Fibroblast of skin of scalp (primary cell): ENCODE results near the gene GSDME.

Experiments
- DNase-seq: peaks from one replicate; pipeline ENCODE4 v3.0.0-alpha.2; 2013

The GSDME gene

DNA sequence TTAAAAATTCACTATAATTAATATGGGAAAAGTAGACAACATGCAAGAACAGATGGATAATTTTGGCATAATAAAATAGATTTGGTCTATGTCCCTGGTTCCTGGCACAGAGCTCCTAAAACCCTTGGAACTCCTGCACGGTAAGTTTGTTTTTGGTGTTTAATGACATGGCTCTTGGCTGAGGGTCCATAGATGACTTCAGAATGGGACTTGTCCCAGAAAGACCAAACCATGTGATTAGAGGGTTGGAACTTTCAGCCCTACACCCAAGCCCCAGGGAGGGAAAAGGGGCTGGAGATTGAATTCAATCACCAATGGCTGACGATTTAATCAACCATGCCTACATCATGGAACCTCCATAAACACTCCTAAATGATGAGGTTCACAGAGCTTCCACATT lies 12.6 kb upstream of the GSDME start:
- no peak for DNase-seq

GRCh38 chr7:24769014-24769830 lies 12.0 kb upstream of the GSDME start:
- no peak for DNase-seq

GRCh38 chr7:24767878-24768569 lies 10.8 kb upstream of the GSDME start:
- DNase-seq, result no peak

DNA sequence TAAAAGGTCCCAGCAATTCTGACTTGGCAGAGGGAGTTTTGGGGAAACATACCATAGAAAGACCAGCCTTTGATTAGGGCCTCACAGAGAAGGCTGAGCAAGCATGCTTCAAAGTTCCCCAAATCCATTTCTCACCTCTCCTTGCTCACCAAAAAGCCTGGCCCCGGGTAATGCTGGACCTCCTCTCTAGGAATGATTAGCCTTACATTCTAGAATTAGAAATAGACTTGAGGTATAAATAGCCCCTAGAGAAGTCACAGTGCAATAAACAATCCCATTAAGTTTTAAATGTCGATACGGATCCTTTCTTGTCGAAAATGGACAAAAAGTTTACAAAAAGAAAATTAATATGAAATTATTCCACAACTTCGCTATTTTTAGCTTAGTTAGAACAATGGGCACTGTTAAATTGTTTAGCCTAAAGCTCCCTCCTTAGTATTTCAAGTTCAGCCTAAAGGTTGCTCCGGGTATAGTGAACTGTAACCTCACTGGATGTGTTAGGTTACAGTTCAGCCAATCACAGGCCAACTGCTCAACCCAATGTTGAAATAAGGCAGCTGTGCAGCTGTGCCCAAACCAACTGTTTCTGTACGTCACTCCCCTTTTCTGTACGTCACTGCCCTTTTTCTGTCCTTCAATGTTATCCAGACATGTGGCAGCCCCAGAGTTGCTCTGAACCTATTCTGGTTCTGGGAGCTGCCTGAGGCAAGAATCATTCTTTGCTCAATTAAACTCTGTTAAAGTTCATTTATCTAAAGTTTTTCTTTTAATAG lies 7.9 kb upstream of the GSDME start:
- DNase-seq, result no peak

GRCh38 chr7:24764011-24764410 lies 6.7 kb upstream of the GSDME start:
- DNase-seq, result no peak

GRCh38 chr7:24763303-24763901 lies 6.1 kb upstream of the GSDME start:
- DNase-seq, result no peak

DNA sequence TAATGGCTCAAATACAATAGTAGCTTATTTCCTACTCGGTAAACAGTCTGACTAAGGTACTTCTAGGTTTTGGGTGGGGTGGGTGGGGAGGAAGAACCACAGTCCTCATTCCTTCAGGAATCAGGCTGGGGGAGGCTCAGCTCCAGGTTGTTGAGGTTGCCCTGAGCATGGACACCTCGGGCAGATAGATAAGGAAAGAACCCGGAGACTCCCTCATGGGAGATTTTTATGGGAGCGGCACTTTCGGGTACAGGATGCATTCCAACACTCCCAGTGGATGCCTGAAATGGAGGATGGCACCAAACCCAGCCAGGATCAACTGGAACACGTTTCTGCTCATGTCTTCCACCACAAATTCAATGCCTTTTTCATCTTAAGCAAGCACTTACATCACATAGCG lies 5.5 kb upstream of the GSDME start:
- no peak for DNase-seq

DNA sequence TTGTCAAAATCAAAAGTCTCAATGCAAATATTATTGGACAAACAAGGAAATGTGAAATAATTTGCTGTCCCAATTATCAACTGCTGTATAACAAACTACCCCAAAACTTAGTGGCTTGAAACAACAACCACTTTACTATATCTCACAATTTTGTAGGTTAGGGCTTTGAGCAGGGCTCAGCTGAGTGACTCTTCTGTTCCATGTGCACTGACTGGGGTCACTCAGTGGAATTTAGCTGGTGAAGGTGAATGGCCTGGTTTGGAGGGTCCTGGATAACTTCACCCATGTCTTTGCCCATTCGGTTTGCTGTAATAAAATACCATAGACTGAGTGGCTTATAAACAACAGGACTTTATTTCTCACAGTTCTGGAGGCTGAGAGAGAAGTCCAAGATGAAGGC lies 3.7 kb upstream of the GSDME start:
- no peak for DNase-seq

DNA sequence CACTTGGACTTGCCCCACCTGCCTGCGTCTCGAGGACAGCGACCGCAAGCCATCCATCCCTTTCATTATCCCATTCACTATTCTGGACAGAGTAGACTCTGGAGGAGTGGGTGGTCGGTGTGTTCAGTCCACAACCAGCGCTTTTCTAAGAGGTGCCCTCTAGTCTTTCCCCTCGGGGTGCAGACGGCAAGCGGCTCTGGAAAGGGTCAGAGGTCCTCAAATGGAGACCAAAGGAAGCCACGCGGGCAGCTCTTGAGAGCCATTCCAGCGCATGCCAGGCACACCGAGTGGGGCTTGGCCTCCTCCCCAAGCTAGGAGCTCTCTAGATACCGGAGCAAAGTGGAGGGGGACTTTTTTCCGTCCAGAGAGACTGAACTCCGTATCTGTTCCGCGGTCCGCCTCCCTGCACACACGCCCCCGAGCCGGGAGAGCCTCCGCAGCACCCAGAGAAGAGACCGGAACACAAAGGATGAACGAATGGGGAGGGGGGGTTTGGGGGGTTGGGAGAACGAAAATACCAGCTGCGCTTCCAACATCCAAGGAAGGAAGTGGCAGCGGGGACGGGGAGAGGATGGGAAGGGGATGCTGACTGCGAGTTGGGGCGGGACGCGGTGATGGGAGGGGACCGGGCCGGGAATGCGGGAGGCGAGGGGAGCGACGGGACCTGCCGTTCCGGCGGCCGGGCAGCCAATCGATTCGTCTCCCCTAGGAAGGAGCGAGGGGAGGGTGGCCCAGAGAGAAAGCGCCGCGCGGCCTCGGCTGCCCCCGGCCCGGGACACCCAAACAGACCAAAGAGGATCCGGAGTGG lies 515 bp downstream of the GSDME start:
- peak; percentile 62 for DNase-seq

DNA sequence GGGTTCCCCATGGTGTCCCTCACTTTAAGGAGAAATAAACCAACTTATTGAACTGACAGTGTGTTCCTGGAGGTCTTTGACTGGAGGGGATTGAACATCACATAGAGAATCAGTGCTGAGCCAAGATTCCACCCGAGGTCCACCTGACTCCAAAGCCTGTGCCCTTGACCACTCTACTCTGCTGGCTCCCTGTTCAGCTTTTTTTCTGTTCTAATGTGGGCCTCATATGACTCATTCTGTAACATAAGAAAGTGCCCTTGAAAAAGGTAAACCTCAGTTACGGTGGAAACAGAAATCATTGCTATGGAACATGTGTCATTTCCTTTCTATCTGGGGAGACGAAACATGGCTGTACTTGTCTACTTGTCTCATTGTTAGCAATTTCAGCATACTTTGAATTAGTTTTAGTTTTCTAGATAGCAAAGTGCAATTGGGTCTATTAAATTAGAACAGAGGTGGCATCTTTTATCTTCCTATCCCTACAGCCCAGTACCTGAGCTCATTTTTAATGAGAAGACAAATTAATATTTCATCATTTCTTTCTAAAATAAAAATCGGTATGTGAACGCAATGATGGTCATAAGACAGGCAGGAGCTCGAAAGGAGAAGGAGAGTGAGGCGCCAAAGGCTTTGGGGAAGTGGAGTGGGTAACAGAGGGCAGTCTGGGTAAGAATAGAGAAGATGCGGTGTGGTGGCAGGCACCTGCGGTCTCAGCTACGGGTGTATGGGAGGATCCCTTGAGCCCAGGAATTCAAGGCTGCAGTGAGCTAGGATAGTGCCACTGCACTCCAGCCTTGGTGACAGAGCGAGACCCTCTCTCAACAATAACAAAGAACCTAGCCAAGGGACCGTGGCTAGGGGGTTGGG lies 1.5 kb downstream of the GSDME start:
- DNase-seq, result no peak

DNA sequence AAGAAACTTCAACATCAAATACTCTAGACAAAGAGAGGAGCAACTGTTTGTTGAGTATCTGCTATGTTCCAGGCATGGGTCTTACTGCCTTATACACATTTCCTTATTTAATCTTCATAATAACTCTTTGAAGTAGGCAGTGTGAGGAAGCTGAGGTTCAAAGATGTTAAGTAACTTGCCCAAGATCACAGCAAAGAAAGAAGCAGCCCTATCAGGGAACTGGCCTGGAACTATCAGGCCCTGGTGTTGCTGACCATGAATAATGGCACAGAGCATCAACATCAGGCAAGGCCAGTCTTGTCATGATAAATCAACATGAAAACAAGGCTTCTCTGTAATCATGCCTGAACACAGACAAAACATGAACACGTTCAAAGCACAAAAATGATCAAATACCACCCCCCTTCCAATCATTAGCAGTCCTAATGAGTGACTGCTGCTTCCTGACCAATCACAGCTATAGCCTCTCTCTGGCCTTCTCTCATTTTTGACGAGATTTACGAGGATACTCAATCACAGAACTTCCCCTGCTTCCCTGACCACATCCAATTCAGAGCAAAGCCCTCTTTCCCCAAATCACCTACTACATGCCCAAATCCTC lies 2.3 kb downstream of the GSDME start:
- no peak for DNase-seq

DNA sequence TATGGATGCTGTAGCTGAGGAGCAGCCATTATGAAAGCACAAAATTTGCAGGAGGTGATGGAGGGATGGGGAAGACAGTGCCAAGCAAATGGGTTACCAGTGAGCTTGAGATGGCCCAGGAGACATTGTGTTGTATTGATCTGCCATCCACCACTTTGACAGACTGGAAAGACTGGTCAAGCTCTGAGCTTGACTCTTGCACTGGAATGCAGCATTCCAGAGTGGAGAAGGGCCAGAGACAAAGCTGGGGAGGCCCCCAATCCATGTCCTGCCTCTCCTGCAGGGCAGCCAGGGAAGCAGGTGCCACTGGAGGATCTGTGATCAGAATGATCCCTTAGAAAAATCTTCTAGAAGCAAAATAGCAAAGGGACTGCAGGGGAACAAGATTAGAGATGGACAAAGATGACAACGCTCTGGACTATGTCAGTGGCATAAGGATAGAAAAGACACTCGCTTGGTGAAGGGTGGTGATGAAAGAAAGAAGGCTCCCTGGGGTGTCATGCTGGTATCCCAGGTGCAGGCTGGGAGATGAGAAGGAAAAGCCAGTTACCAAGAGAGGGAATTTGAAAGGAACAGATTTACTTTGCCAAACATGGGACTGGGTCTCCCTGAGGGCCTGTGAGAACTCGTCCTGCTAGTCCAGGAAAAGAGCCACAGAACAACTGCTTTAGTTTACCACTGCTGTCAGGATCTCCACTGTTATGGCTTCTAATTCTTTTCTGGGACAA lies 5.0 kb downstream of the GSDME start:
- no peak for DNase-seq

DNA sequence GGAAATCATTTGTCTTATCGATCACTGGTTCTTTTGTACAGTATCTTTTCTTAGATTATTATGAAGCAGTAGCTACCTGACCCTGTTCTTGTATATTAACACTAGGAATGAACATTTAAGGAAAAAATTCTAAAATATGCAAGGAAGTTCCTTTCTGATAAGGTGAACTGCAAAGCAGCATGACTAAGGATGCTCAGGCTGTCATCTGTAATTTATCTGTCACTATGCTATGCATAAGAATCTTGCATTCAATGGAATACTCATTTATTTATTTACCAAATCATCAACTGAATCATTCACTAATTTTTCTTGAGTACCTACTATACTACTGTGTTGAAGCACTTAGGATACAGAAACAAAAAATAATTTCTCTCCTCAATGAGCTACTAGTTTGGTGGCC lies 5.8 kb downstream of the GSDME start:
- no peak for DNase-seq

DNA sequence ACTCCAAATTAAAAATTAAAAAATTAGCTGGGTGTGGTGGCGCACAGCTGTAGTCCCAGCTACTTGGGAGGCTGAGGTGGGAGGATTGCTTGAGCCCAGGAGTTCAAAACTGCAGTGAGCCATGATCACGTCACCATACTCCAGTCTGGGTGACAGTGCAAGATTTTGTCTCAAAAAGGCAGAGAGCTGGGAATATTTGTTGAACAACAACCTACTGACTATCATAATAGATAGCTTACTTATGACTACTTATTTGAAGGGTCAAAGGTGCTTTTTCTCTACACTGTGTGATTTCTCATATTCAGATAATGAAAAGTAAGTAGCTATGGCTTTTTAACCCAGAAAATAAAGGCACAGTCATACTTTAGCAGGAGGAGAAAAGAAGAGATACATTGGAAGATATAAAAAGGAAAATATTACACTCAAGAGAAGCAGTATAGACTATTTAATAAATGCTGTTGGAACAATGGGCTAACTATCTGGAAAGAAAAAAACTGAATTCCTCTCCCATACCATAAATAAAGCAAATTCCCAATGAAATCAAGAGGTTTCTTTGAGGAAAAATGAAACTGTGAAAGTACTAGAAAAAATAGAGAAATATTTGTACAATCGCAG lies 6.7 kb downstream of the GSDME start:
- no peak for DNase-seq

DNA sequence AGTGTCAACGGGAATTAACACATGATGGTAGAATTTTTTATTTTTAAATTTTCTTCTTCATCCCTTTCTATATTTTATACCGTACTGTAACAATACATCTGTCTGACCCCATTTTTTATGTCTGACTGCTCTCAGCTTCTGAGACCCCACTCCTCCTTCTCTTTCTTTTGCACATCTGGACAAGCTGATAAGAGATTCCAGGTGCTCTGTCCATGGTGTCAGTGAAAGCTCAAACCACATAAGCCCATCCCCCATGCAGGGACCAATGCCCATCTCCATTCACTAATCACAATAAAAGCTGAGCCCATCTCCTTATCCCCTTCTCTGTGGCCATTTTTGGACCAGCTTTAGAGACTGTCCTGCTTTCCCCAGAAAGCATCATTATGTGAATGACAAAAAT lies 8.7 kb downstream of the GSDME start:
- DNase-seq, result no peak

DNA sequence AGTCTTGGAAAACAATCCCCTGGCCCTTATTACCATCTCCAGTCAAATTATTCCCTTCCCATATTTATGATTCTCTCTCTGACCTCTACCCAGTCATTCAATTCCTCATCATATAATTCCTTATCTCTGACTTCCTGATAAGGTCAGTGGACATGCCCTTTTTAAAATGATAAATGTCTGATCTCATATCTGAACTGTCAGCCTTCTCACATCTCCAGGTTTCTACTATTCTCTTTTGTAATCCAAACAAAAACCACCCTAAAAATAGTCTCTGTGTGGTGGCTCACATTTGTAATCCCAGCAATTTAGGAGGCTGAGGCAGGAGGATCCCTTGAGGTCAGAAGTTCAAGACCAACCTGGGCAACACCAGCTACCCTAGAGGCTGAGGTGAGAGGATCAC lies 11.9 kb downstream of the GSDME start:
- DNase-seq, result no peak

- DNase-seq, result no peak
Observed at GRCh38 chr7:24743471-24743870, 13.8 kb downstream of the GSDME start.

DNA sequence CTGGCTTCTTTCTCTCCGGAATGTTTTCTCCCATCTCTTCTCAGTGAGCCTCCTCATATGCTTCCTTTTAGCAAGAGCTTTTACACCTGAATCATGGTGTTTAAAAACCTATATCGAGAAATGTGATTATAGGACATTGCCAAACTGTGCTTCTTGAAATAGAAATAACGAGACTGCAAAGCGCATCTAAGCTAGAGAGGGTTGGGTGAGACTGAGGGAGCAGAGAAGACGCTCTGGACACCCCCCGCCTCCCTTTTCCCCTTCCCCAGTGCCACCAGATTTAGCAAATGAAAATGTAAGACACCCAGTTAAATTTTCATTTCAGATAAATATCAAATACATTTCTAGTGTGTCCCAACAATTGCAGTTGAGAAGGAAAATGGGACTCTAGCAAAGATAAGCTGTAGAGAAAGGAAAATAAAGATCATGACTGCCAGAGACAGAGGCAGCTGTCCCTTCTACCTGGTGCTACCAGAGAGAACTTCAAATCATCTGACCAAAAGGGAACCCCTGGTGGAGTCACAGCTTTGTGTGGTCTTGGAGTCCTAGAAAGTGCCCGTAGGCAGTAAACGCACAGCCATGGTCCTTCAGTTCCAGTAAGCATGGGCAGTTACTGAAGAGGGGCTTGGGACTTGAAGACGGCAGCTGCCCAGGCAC lies 14.6 kb downstream of the GSDME start:
- no peak for DNase-seq
